ENCODE results near the gene AMIGO1. TPM values are rescaled to one million over a fixed set of nuclear protein-coding genes. Genes with fewer than 3 reads are reported as not detected.

AMIGO1 gene
- polyA plus RNA-seq, 3 donors, result 6.2 to 8.1 (median 6.7) TPM

- no peak for DNase-seq (ENCODE audit: extremely low read depth in 1 of 11, low read depth in 9 of 11, low spot score in 4 of 11)
Observed at GRCh38 chr1:109517337-109517736, 7.8 kb upstream of the AMIGO1 start.

- peak in 1 of 11 donors; percentile 46 for DNase-seq (ENCODE audit: extremely low read depth in 1 of 11, low read depth in 9 of 11, low spot score in 4 of 11)
Observed at GRCh38 chr1:109516872-109517271, 7.3 kb upstream of the AMIGO1 start.

GRCh38 chr1:109514846-109515245 lies 5.3 kb upstream of the AMIGO1 start:
- DNase-seq (ENCODE audit: extremely low read depth in 1 of 11, low read depth in 9 of 11, low spot score in 4 of 11), result no peak

GRCh38 chr1:109513110-109513710 lies 3.7 kb upstream of the AMIGO1 start:
- peak in 1 of 11 donors; percentile 63 for DNase-seq (ENCODE audit: extremely low read depth in 1 of 11, low read depth in 9 of 11, low spot score in 4 of 11)

- DNase-seq (ENCODE audit: extremely low read depth in 1 of 11, low read depth in 9 of 11, low spot score in 4 of 11), result no peak
Observed at GRCh38 chr1:109508873-109509175, 703 bp downstream of the AMIGO1 start.

- no peak for DNase-seq (ENCODE audit: extremely low read depth in 1 of 11, low read depth in 9 of 11, low spot score in 4 of 11)
Observed at GRCh38 chr1:109508001-109508872, 1.3 kb downstream of the AMIGO1 start.

GRCh38 chr1:109504974-109505373 lies 4.6 kb downstream of the AMIGO1 start:
- no peak for DNase-seq (ENCODE audit: extremely low read depth in 1 of 11, low read depth in 9 of 11, low spot score in 4 of 11)

- DNase-seq (ENCODE audit: extremely low read depth in 1 of 11, low read depth in 9 of 11, low spot score in 4 of 11), result no peak
Observed at GRCh38 chr1:109503935-109504334, 5.6 kb downstream of the AMIGO1 start.

GRCh38 chr1:109502364-109502851 lies 7.1 kb downstream of the AMIGO1 start:
- DNase-seq (ENCODE audit: extremely low read depth in 1 of 11, low read depth in 9 of 11, low spot score in 4 of 11), result no peak

- no peak for DNase-seq (ENCODE audit: extremely low read depth in 1 of 11, low read depth in 9 of 11, low spot score in 4 of 11)
Observed at GRCh38 chr1:109501644-109502363, 7.7 kb downstream of the AMIGO1 start.

GRCh38 chr1:109500941-109501381 lies 8.6 kb downstream of the AMIGO1 start:
- no peak for DNase-seq (ENCODE audit: extremely low read depth in 1 of 11, low read depth in 9 of 11, low spot score in 4 of 11)

GRCh38 chr1:109499661-109500536 lies 9.6 kb downstream of the AMIGO1 start:
- DNase-seq (ENCODE audit: extremely low read depth in 1 of 11, low read depth in 9 of 11, low spot score in 4 of 11), result no peak

- DNase-seq (ENCODE audit: extremely low read depth in 1 of 11, low read depth in 9 of 11, low spot score in 4 of 11), result no peak
Observed at GRCh38 chr1:109499081-109499480, 10.4 kb downstream of the AMIGO1 start.

- peak in 7 of 11 donors; percentile 59 to 77 (median 71) for DNase-seq (ENCODE audit: extremely low read depth in 1 of 11, low read depth in 9 of 11, low spot score in 4 of 11)
Observed at GRCh38 chr1:109498161-109498801, 11.2 kb downstream of the AMIGO1 start.

- DNase-seq (ENCODE audit: extremely low read depth in 1 of 11, low read depth in 9 of 11, low spot score in 4 of 11), result no peak
Observed at GRCh38 chr1:109497449-109498160, 11.9 kb downstream of the AMIGO1 start.

- no peak for DNase-seq (ENCODE audit: extremely low read depth in 1 of 11, low read depth in 9 of 11, low spot score in 4 of 11)
Observed at GRCh38 chr1:109495738-109496137, 13.8 kb downstream of the AMIGO1 start.

GRCh38 chr1:109493805-109494539 lies 15.6 kb downstream of the AMIGO1 start, which contains the start of gene CYB561D1:
TSS of gene CYB561D1 (plus strand) at chr1:109494094. CDS start at chr1:109494140, 46 bp downstream.
- DNase-seq (ENCODE audit: extremely low read depth in 1 of 11, low read depth in 9 of 11, low spot score in 4 of 11), result peak in 9 of 11 donors; percentile 74 to 86 (median 79)

Measured in renal cortex interstitium (tissue), 11 donors.